Ascending aorta (tissue), 2 donors: ENCODE measurements around the gene LDLRAD4. TPM values are rescaled to one million over a fixed set of nuclear protein-coding genes. Genes with fewer than 3 reads are reported as not detected.

ENCODE experiments used
- DNase-seq, 2 donors: peaks; one replicate each; pipeline ENCODE4 v3.0.0-alpha.2; 2019; ENCODE audit warnings: low spot score in 2 of 2
- H3K27ac ChIP-seq, 2 donors: fragments of 200-600 bp; sonication (generic); one replicate each; pipeline ENCODE4 v1.5.1; 2016 to 2017; ENCODE audit warnings: mild to moderate bottlenecking in 1 of 2
- H3K27me3 ChIP-seq: fragments of 200-600 bp; sonication (generic); one replicate; pipeline ENCODE4 v1.5.1; 2017
- H3K36me3 ChIP-seq, 2 donors: fragments of 200-600 bp; sonication (generic); one replicate each; pipeline ENCODE4 v1.5.1; 2016
- H3K4me1 ChIP-seq, 2 donors: fragments of 200-600 bp; sonication (generic); one replicate each; pipeline ENCODE4 v1.5.1; 2016 to 2017; ENCODE audit warnings: mild to moderate bottlenecking in 1 of 2
- H3K4me3 ChIP-seq, 2 donors: fragments of 200-600 bp; sonication (generic); one replicate each; pipeline ENCODE4 v1.5.1; 2016 to 2017; ENCODE audit warnings: mild to moderate bottlenecking in 1 of 2
- H3K9me3 ChIP-seq, 2 donors: fragments of 200-600 bp; sonication (generic); one replicate each; pipeline ENCODE4 v1.5.1; 2016
- CTCF ChIP-seq, 3 experiments: fragments of 200-600 bp in 2 of 3; fragments of 450-650 bp in 1 of 3; sonication (generic) in 2 of 3; IDR thresholded peaks; one replicate each; pipeline ENCODE4 v1.5.1; 2016 to 2019; ENCODE audit warnings: antibody characterized with exemption in 3 of 3, mild to moderate bottlenecking in 1 of 3, moderate library complexity in 1 of 3
- intact Hi-C: fragments of 100-400 bp; cut with DNase I; formaldehyde crosslinking; loops from one replicate; pipeline ENCODE4 v1.15.1; 2023
- total RNA-seq: library from RNA; depleted of rRNA; stranded (reverse); fragments of >200 nt; gene quantifications from one replicate; pipeline ENCODE4 v1.1.0, GENCODE V29; 2016

Gene LDLRAD4
- total RNA-seq, 1 donor from 2014 or later: 21.0 TPM

DNA sequence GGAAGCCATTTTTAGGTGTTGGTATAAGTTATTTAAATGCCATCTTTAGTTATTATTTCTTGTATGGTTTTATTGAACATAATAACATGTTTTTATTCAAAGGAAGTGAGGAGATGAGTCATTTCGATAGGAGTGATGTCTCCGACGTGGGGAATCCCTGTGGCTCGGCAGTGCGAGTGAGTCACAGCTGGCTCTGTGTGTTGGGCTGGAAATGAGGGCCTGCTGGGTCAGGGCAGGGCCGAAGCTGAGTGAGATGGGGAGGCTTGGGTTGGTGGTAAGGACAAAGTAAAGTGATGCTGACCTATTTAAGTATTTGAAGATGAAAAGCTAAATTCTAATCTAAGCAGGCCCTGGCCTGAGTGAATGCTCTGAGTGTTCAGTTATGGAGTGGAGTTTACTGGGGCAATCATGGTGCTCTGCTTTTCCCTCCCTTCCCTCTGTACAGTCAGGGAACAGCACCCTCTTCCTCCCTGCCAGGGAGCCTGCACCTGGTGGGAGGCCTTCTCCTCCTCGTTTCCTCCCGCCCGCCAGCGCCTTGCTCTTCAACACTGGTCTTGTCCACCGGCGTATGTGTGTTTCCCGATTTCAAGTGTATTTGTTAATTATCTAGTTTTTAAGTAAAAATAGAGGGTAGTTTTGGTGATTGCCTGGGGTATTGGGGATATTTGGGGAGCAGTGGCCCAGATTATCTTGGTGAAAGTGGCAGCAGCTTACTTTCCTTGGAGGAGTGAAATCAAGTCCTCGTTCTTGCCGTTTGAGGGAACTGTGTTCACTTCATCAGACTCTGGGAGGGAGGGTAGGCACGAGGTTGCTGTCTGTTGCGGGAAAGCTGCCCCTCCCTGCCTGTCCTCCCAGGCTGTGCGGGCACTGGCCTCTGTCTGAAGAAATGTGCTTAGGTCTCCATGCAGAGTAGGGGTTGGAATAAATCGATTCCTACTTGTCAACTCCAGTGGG is 157.0 kb downstream of the LDLRAD4 start:
- peak; percentile 64 to 93 for DNase-seq
- Histone ChIP-seq H3K4me3 (peak overlapping the region in 1 of 2 donors; percentile 9), H3K27me3 (no peaks in the 10 kb centered on the region), H3K4me1 (peaks cover 6 to 37% of the 10 kb centered on the region in 2 donors), H3K36me3 (no peaks in the 10 kb centered on the region), H3K9me3 (no peaks in the 10 kb centered on the region), H3K27ac (peak overlapping the region; percentile 69 to 73)
- TF ChIP-seq CTCF (IDR thresholded peaks at IDR 0.05): peak; percentile 9 to 18 (median 9)
- intact Hi-C loops: loop anchor here (2.0 kb wide), 3 partner anchors 115 to 157 kb away; partner anchors contain the start of gene LDLRAD4

DNA sequence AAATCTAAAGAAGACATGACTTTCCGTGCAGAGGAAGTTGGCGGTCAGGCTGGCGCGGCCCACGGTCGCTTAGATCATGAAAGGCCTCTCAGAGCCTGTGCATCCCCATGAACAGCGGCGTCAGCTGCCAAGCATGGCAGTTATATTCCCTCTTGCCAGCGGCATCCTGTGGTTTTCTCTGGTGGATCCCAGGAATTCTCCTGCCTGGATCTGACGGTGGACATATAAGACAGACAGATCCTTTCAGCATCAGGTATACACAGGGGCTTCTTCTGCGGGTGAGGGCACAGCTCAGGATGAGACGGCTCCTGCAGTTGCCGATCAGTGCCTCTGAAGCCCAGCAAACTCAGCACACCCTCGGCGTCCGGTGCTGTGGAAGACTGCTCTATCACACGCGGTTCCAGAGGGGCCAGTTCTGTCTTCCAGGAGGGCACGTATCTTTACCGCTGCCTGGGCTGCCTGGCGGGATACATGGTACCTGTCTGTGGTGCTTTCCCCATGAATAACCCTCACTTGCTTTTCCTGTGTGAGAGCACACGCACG is 157.8 kb downstream of the LDLRAD4 start:
- no peaks in the 10 kb centered on the region for H3K27me3 ChIP-seq
- H3K4me3 ChIP-seq: no peak overlapping the region
- H3K4me1 ChIP-seq: peaks cover 6 to 41% of the 10 kb centered on the region in 2 donors
- peak overlapping the region; percentile 69 to 73 for H3K27ac ChIP-seq
- intact Hi-C loops: no loop called here
- TF ChIP-seq CTCF (IDR thresholded peaks at IDR 0.05): no peak
- no peaks in the 10 kb centered on the region for H3K36me3 ChIP-seq
- no peak for DNase-seq
- no peaks in the 10 kb centered on the region for H3K9me3 ChIP-seq

DNA sequence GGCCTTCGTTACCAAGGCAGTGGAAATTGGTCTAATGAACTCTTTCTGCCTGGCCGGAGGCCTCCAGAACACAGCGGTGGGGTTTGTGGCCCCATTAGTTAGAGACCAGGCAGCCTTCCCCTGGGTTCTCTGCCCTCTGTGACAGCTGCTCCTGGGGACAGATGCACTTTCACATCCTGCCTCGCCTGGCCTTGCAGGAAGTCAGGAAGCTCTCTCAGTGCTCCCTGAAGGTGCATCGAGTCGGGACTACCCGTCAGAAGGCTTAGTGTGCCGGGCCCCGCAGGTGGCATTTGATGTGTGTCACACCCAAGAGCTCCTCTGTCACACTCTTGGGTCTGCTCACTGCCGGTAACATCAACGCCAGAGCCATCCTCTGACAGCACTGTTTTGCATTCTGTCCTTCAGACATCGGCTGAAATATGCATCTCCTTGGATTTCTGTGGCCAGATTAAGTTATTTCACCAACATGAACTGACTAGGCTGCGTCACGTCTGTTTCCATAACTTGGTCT is 158.3 kb downstream of the LDLRAD4 start:
- TF ChIP-seq CTCF (IDR thresholded peaks at IDR 0.05): no peak
- Histone ChIP-seq H3K4me1 (peaks cover 6 to 46% of the 10 kb centered on the region in 2 donors), H3K4me3 (no peak overlapping the region), H3K9me3 (no peaks in the 10 kb centered on the region), H3K36me3 (no peaks in the 10 kb centered on the region), H3K27ac (peak overlapping the region; percentile 69 to 73), H3K27me3 (no peaks in the 10 kb centered on the region)
- intact Hi-C loops: no loop called here
- no peak for DNase-seq

DNA sequence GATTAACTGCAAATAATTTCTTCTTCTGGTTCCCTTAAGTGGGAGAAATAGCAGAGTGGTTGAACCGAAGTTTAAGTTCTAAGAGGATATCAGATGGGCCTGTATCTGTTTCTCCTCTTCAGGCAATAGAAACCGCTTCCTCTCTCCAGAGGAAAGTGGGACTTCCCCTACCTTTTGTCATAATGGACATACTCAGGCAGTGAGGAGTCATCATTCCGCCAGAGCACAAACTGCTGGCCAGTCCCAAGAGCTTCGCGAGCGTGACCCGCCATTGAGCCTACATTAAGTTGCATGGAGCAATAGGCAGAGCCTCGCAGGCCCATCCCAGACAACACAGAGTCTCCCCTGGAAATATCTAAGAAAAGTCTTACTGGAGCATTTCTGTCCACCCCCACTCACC is 158.9 kb downstream of the LDLRAD4 start:
- no peak for DNase-seq
- Histone ChIP-seq H3K36me3 (no peaks in the 10 kb centered on the region), H3K27ac (peak overlapping the region in 1 of 2 donors; percentile 67), H3K9me3 (no peaks in the 10 kb centered on the region), H3K27me3 (no peaks in the 10 kb centered on the region), H3K4me1 (peaks cover 7 to 48% of the 10 kb centered on the region in 2 donors), H3K4me3 (no peak overlapping the region)
- intact Hi-C loops: no loop called here
- no peak for TF ChIP-seq CTCF (IDR thresholded peaks at IDR 0.05)

- Histone ChIP-seq H3K36me3 (no peaks in the 10 kb centered on the region), H3K4me1 (peaks cover 14 to 54% of the 10 kb centered on the region in 2 donors), H3K27ac (peak overlapping the region; percentile 66 to 67), H3K27me3 (no peaks in the 10 kb centered on the region), H3K9me3 (no peaks in the 10 kb centered on the region), H3K4me3 (no peak overlapping the region)
- no peak for DNase-seq
- no peak for TF ChIP-seq CTCF (IDR thresholded peaks at IDR 0.05)
- intact Hi-C loops: no loop called here
Measured at GRCh38 chr18:13378150-13378549, 159.6 kb downstream of the LDLRAD4 start.
